Activated T-cell treated with anti-CD3 and anti-CD28 coated beads for 24 hours (primary cell): ENCODE measurements around the gene OPA1.

Experiments
- DNase-seq: peaks from one replicate; pipeline ENCODE4 v3.0.0-alpha.2; 2020; ENCODE audit warnings: low read depth

Gene OPA1

DNA sequence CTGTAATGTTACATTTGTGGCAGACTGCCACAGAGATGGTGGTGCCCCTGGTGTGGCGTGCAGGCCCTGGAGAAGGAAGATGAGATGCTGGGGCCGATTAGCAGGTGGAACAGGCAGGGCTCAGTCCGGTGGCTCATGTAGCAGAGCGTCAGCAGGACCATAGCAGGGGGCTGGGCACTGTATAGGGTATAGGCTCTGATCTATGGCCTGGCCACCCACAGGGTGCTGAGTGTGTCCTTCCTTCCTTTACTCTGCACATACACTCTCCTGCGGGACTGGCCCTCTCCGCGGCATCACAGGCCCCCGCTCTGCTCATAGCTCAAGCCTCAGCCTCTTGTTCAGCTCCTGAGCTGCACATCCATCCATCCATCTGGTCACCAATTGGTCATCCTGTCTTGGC is 143.6 kb downstream of the OPA1 start:
- no peak for DNase-seq

- DNase-seq, result no peak
These were observed 144.3 kb downstream of the OPA1 start for GRCh38 chr3:193737191-193737751.

DNA sequence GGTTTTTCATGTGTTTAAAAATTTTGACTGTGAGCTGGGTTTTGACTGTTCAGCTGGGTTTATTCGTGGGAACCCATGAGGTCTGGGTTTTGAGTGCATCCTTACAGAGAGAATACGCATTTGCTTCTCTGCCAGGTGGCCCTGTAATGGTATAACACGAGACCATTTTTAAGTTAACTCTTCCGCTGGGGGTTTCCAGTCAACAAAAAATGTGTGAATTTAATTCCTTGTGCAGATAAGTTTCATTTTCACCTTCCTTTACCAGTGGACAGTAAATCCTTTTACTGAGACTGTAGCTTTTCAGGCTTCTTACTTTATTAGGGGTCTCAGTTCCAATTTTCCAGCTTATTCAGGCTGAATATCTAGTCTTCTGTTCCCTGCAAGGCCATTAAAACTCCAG is 149.6 kb downstream of the OPA1 start:
- no peak for DNase-seq

- no peak for DNase-seq
These were observed 150.7 kb downstream of the OPA1 start for GRCh38 chr3:193743702-193744047.

DNA sequence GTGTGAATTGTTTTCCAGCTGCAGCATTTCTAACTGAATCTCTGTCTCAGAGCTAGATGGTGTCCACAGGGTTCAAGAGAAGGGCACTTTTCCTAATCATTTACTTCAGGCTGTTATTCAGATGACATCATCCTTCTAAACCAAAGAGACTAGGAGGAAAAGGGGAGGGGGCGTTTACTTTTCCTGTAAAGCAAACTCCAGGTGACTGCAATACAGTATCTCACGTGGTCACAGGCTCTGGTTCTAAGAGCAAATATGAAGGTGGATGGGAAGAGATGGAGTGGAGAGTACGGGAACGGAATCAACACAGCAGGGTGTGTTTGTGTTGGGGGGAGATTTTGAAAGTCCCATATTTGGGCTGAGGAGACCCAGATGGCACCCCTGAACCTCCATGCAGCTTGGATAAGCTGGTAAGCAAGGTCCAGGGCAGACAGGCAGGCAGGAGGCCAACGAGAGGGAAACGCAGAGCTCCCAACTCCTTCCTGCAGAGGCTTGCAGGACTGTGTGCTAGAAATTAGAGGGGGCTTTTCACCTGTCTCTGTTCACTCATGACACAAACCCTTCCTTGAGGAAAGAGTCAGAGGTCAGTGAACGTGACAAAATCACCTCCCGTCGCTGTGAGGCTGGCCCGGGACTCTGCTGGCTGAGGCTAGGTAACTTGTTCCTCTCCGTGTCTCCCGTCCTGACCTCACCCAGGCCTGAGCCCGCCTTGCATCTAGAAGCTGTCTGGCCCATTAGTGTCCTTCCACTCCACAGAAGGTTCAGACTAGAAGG is 151.2 kb downstream of the OPA1 start:
- DNase-seq, result no peak

GRCh38 chr3:193744822-193745684 is 152.0 kb downstream of the OPA1 start:
- DNase-seq, result no peak

GRCh38 chr3:193746832-193747231 is 153.8 kb downstream of the OPA1 start:
- DNase-seq, result no peak
